HEK293 (cell line): ENCODE data around the gene RPL4.

Experiments
- CTCF ChIA-PET: fragments of 350-600 bp; formaldehyde crosslinking; extraction: SDS; loops from one replicate; lab custom pipeline; 2021; ENCODE audit warnings: antibody characterized with exemption; lab: Yijun Ruan, JAX
- POLR2A ChIA-PET: fragments of 300-600 bp; formaldehyde crosslinking; extraction: SDS; loops from one replicate; lab custom pipeline; 2020; ENCODE audit warnings: antibody characterized with exemption, inconsistent platforms; lab: Yijun Ruan, JAX
- H3K27ac ChIP-seq: fragments of 200-500 bp; sonication (Bioruptor generic); 2 replicates; pipeline ENCODE4 v1.5.1; 2014; ENCODE audit warnings: low read depth, low read length, control low read depth, inconsistent platforms; ENCODE audit errors: extremely low read depth
- H3K36me3 ChIP-seq, 2 experiments: fragments of 200-500 bp in 1 of 2; sonication (Bioruptor generic) in 1 of 2; 1 replicate in 1 of 2; 2 replicates in 1 of 2; pipeline ENCODE4 v1.5.1; 2014 to 2017; ENCODE audit warnings: inconsistent platforms in 2 of 2, low read length in 2 of 2; ENCODE audit not compliant: control insufficient read depth in 2 of 2, insufficient read depth in 1 of 2
- H3K4me1 ChIP-seq: fragments of 200-500 bp; sonication (Bioruptor generic); 2 replicates; pipeline ENCODE4 v1.5.1; 2014; ENCODE audit warnings: mild to moderate bottlenecking, low read length, inconsistent platforms; ENCODE audit not compliant: control insufficient read depth, insufficient read depth
- H3K4me3 ChIP-seq: 2 replicates; pipeline ENCODE4 v1.5.1; 2011; ENCODE audit warnings: low read depth, mild to moderate bottlenecking, control low read depth, low read length, moderate library complexity
- H3K9me3 ChIP-seq: fragments of 200-500 bp; sonication (Bioruptor generic); 2 replicates; pipeline ENCODE4 v1.5.1; 2014; ENCODE audit warnings: low read depth, low read length, inconsistent platforms; ENCODE audit not compliant: control insufficient read depth, insufficient read depth
- AEBP2 ChIP-seq: fragments of 450-650 bp; formaldehyde crosslinking; IDR thresholded peaks from 2 replicates; pipeline ENCODE4 v1.5.1; 2016; ENCODE audit warnings: missing biosample characterization, missing genetic modification characterization, borderline replicate concordance
- BCL11B ChIP-seq: fragments of 450-650 bp; formaldehyde crosslinking; IDR thresholded peaks from 2 replicates; pipeline ENCODE4 v1.5.1; 2016; ENCODE audit warnings: low read depth, missing biosample characterization, missing genetic modification characterization
- CTCF ChIP-seq: fragments of 450-650 bp; formaldehyde crosslinking; IDR thresholded peaks from 2 replicates; pipeline ENCODE4 v1.5.1; 2016; ENCODE audit warnings: missing biosample characterization, missing genetic modification characterization
- HIC1 ChIP-seq: fragments of 450-650 bp; formaldehyde crosslinking; IDR thresholded peaks from 2 replicates; pipeline ENCODE4 v1.5.1; 2016; ENCODE audit warnings: missing biosample characterization, missing genetic modification characterization
- IKZF3 ChIP-seq: fragments of 450-650 bp; IDR thresholded peaks from 2 replicates; pipeline ENCODE4 v1.5.0; 2018; ENCODE audit warnings: missing biosample characterization, mild to moderate bottlenecking, missing genetic modification characterization, moderate library complexity
- KLF10 ChIP-seq: fragments of 450-650 bp; IDR thresholded peaks from 2 replicates; pipeline ENCODE4 v1.5.1; 2018; ENCODE audit warnings: missing biosample characterization, mild to moderate bottlenecking, missing genetic modification characterization
- MYNN ChIP-seq: fragments of 450-650 bp; formaldehyde crosslinking; IDR thresholded peaks from 2 replicates; pipeline ENCODE4 v1.5.1; 2016; ENCODE audit warnings: missing biosample characterization, missing genetic modification characterization, borderline replicate concordance
- YY1 ChIP-seq: fragments of 450-650 bp; formaldehyde crosslinking; IDR thresholded peaks from 2 replicates; pipeline ENCODE4 v1.5.1; 2018; ENCODE audit warnings: missing biosample characterization, missing genetic modification characterization
- YY2 ChIP-seq: fragments of 450-650 bp; formaldehyde crosslinking; IDR thresholded peaks from 2 replicates; pipeline ENCODE4 v1.5.1; 2016; ENCODE audit warnings: missing biosample characterization, missing genetic modification characterization
- ZBTB17 ChIP-seq: fragments of 450-650 bp; formaldehyde crosslinking; IDR thresholded peaks from 2 replicates; pipeline ENCODE4 v1.5.1; 2016; ENCODE audit warnings: missing biosample characterization, missing genetic modification characterization
- ZBTB20 ChIP-seq: fragments of 450-650 bp; formaldehyde crosslinking; IDR thresholded peaks from 2 replicates; pipeline ENCODE4 v1.5.1; 2016; ENCODE audit warnings: missing biosample characterization, missing genetic modification characterization
- ZBTB44 ChIP-seq: fragments of 450-650 bp; IDR thresholded peaks from 2 replicates; pipeline ENCODE4 v1.5.1; 2018; ENCODE audit warnings: missing biosample characterization, mild to moderate bottlenecking, missing genetic modification characterization
- ZBTB48 ChIP-seq: fragments of 450-650 bp; formaldehyde crosslinking; IDR thresholded peaks from 2 replicates; pipeline ENCODE4 v1.5.1; 2016; ENCODE audit warnings: missing biosample characterization, missing genetic modification characterization
- ZNF114 ChIP-seq: fragments of 450-650 bp; formaldehyde crosslinking; IDR thresholded peaks from 2 replicates; pipeline ENCODE4 v1.5.0; 2017; ENCODE audit warnings: missing biosample characterization, missing genetic modification characterization
- ZNF23 ChIP-seq: fragments of 450-650 bp; formaldehyde crosslinking; IDR thresholded peaks from 2 replicates; pipeline ENCODE4 v1.5.1; 2016; ENCODE audit warnings: missing biosample characterization, missing genetic modification characterization, borderline replicate concordance
- ZNF354C ChIP-seq: fragments of 450-650 bp; formaldehyde crosslinking; IDR thresholded peaks from 2 replicates; pipeline ENCODE4 v1.5.1; 2016; ENCODE audit warnings: missing biosample characterization, missing genetic modification characterization, low read depth, borderline replicate concordance
- ZNF423 ChIP-seq: fragments of 450-650 bp; formaldehyde crosslinking; IDR thresholded peaks from 2 replicates; pipeline ENCODE4 v1.5.1; 2016; ENCODE audit warnings: missing biosample characterization, missing genetic modification characterization
- ZNF585B ChIP-seq: fragments of 450-650 bp; formaldehyde crosslinking; IDR thresholded peaks from 2 replicates; pipeline ENCODE4 v1.5.1; 2016; ENCODE audit warnings: missing biosample characterization, missing genetic modification characterization
- ZNF610 ChIP-seq: fragments of 450-650 bp; formaldehyde crosslinking; IDR thresholded peaks from 2 replicates; pipeline ENCODE4 v1.5.1; 2016; ENCODE audit warnings: missing biosample characterization, missing genetic modification characterization, borderline replicate concordance
- ZNF692 ChIP-seq: fragments of 450-650 bp; formaldehyde crosslinking; IDR thresholded peaks from 2 replicates; pipeline ENCODE4 v1.5.1; 2016; ENCODE audit warnings: missing biosample characterization, missing genetic modification characterization
- ZNF707 ChIP-seq: fragments of 450-650 bp; formaldehyde crosslinking; IDR thresholded peaks from 2 replicates; pipeline ENCODE4 v1.5.1; 2016; ENCODE audit warnings: missing biosample characterization, missing genetic modification characterization
- ZNF76 ChIP-seq: fragments of 450-650 bp; formaldehyde crosslinking; IDR thresholded peaks from 2 replicates; pipeline ENCODE4; 2016; ENCODE audit warnings: low read depth, missing biosample characterization, missing genetic modification characterization, borderline replicate concordance
- ZNF837 ChIP-seq: fragments of 450-650 bp; formaldehyde crosslinking; IDR thresholded peaks from 2 replicates; pipeline ENCODE4 v1.5.1; 2016; ENCODE audit warnings: missing biosample characterization, missing genetic modification characterization
- ZSCAN18 ChIP-seq: fragments of 450-650 bp; formaldehyde crosslinking; IDR thresholded peaks from 2 replicates; pipeline ENCODE4 v1.5.1; 2016; ENCODE audit warnings: missing biosample characterization, missing genetic modification characterization

Gene RPL4

GRCh38 chr15:66508293-66508883, 3.7 kb upstream of the RPL4 start:
- no peak overlapping the region for H3K4me3 ChIP-seq
- H3K27ac ChIP-seq = no peak overlapping the region
- H3K9me3 ChIP-seq = no peaks in the 10 kb centered on the region
- peaks cover 20 to 25% of the 10 kb centered on the region in 2 experiments for H3K36me3 ChIP-seq
- POLR2A ChIA-PET = no interaction called here
- TF ChIP-seq ZBTB44 (tag by site-specific recombination) (no peak), AEBP2 (tag by site-specific recombination) (no peak), ZNF423 (tag by site-specific recombination) (no peak), YY2 (tag by site-specific recombination) (no peak)
- CTCF ChIA-PET = interaction anchor here (2.2 to 3.0 kb wide), 2 partner anchors 10 to 11 kb away, joined by 10 to 23 read pairs; partner anchors contain the start of gene SNAPC5
- H3K4me1 ChIP-seq = peaks cover 3% of the 10 kb centered on the region; the same call in 1 of the 2 replicates

GRCh38 chr15:66505818-66506217, 1.2 kb upstream of the RPL4 start:
- peaks cover 32 to 44% of the 10 kb centered on the region in 2 experiments for H3K36me3 ChIP-seq
- POLR2A ChIA-PET = interaction anchor here (0.8 to 1.9 kb wide), 6 partner anchors 15 to 346 kb away, joined by 3 to 8 read pairs (median 4); partner anchors contain the start of genes MAP2K1 and SMAD6
- CTCF ChIA-PET = interaction anchor here (0.5 to 3.0 kb wide), 6 partner anchors 8 to 867 kb away, joined by 3 to 23 read pairs (median 4); partner anchors contain the start of gene SNAPC5
- TF ChIP-seq ZSCAN18 (tag by site-specific recombination) (no peak), ZNF23 (tag by site-specific recombination) (no peak), ZNF585B (tag by site-specific recombination) (no peak), ZBTB20 (tag by site-specific recombination) (peak; percentile 99), HIC1 (tag by site-specific recombination) (no peak), MYNN (no peak), CTCF (no peak), ZNF610 (no peak), IKZF3 (no peak), ZNF692 (tag by site-specific recombination) (peak; percentile 87), ZBTB17 (tag by site-specific recombination) (peak; percentile 60), YY1 (tag by site-specific recombination) (no peak), ZNF707 (tag by site-specific recombination) (no peak), ZBTB48 (tag by site-specific recombination) (no peak), ZNF354C (no peak), BCL11B (tag by site-specific recombination) (no peak), ZNF76 (tag by site-specific recombination) (no peak), ZNF114 (tag by site-specific recombination) (no peak), ZNF837 (tag by site-specific recombination) (no peak), KLF10 (tag by site-specific recombination) (0 out of 2 replicates have a peak, but pooled peaks have one; percentile 39)

More at GRCh38 chr15:66505818-66506217, 1.2 kb upstream of the RPL4 start:
- no peaks in the 10 kb centered on the region for H3K9me3 ChIP-seq
- H3K27ac ChIP-seq = peak overlapping the region; percentile 86; the same call in 1 of the 2 replicates
- H3K4me3 ChIP-seq = peak overlapping the region; percentile 76
- H3K4me1 ChIP-seq = peaks cover 5% of the 10 kb centered on the region; the same call in 1 of the 2 replicates
